Mesendoderm (in vitro differentiated cells): ENCODE results near the gene HSDL1.
A peak's percentile ranks its signal among the peaks of the same experiment; 100 is the strongest.

Experiments used
- DNase-seq: peaks from one replicate; pipeline ENCODE4 v3.0.0; 2013
- H2AK5ac ChIP-seq: 2 replicates; pipeline ENCODE4 v1.6.1; 2013; ENCODE audit warnings: low read length, inconsistent platforms
- H2BK120ac ChIP-seq: 2 replicates; pipeline ENCODE4 v1.6.1; 2013; ENCODE audit warnings: low read depth, mild to moderate bottlenecking, low read length, moderate library complexity, mixed read lengths
- H2BK15ac ChIP-seq: replicated peaks from 2 replicates; pipeline ENCODE4 v1.6.1; 2013; ENCODE audit warnings: low read depth, mild to moderate bottlenecking, moderate library complexity
- H2BK5ac ChIP-seq: 2 replicates; pipeline ENCODE4 v1.6.1; 2013; ENCODE audit warnings: low read length, inconsistent platforms
- H3K18ac ChIP-seq: 2 replicates; pipeline ENCODE4 v1.6.1; 2013; ENCODE audit warnings: mild to moderate bottlenecking, low read length, mixed read lengths
- H3K23ac ChIP-seq: one replicate; pipeline ENCODE4 v1.6.1; 2013; ENCODE audit warnings: low read length
- H3K27ac ChIP-seq: 2 replicates; pipeline ENCODE4 v1.5.1; 2013; ENCODE audit warnings: low read depth, mild to moderate bottlenecking, inconsistent platforms, low read length, moderate library complexity
- H3K27me3 ChIP-seq: 2 replicates; pipeline ENCODE4 v1.6.1; 2013; ENCODE audit warnings: low read length, control low read depth, mild to moderate bottlenecking, inconsistent platforms; ENCODE audit not compliant: insufficient read depth, poor library complexity
- H3K36me3 ChIP-seq: 2 replicates; pipeline ENCODE4 v1.6.1; 2013; ENCODE audit warnings: low read length, inconsistent platforms; ENCODE audit not compliant: control insufficient read depth, insufficient read depth
- H3K4ac ChIP-seq: one replicate; pipeline ENCODE4 v1.6.1; 2013; ENCODE audit warnings: low read depth, mild to moderate bottlenecking, low read length, moderate library complexity
- H3K4me1 ChIP-seq: 2 replicates; pipeline ENCODE4 v1.6.1; 2013; ENCODE audit warnings: low read depth, low read length, inconsistent platforms; ENCODE audit not compliant: control insufficient read depth
- H3K4me2 ChIP-seq: 2 replicates; pipeline ENCODE4 v1.6.1; 2013; ENCODE audit warnings: low read length
- H3K4me3 ChIP-seq: 2 replicates; pipeline ENCODE4 v1.5.1; 2013; ENCODE audit warnings: mild to moderate bottlenecking, low read length
- H3K56ac ChIP-seq: one replicate; pipeline ENCODE4 v1.6.1; 2013; ENCODE audit warnings: low read length
- H3K79me1 ChIP-seq: 2 replicates; pipeline ENCODE4 v1.6.1; 2013; ENCODE audit warnings: low read length, inconsistent platforms
- H3K79me2 ChIP-seq: 2 replicates; pipeline ENCODE4 v1.6.1; 2013; ENCODE audit warnings: mild to moderate bottlenecking, low read length; ENCODE audit not compliant: control insufficient read depth, insufficient read depth
- H3K9ac ChIP-seq: 2 replicates; pipeline ENCODE4 v1.6.1; 2013; ENCODE audit warnings: low read length, inconsistent platforms
- H4K5ac ChIP-seq: one replicate; pipeline ENCODE4 v1.6.1; 2013; ENCODE audit warnings: low read length
- H4K8ac ChIP-seq: one replicate; pipeline ENCODE4 v1.6.1; 2013; ENCODE audit warnings: low read depth, mild to moderate bottlenecking, control low read depth, low read length, moderate library complexity
- WGBS: extraction: QIAGEN DNeasy Blood & Tissue Kit; methylation state at CpG from one replicate; pipeline ENCODE4 v1.1.7; 2013; ENCODE audit warnings: low lambda C conversion rate, missing lambda C conversion rate; ENCODE audit not compliant: insufficient coverage; ENCODE audit errors: extremely low coverage; 5-methylcytosine and 5-hydroxymethylcytosine counted together

The HSDL1 gene

GRCh38 chr16:84150926-84151325 is 5.9 kb upstream of the HSDL1 start:
- no peak for DNase-seq
- no peak overlapping the region for H2AK5ac ChIP-seq
- H3K4me2 ChIP-seq: no peak overlapping the region
- H3K27ac ChIP-seq: no peak overlapping the region
- no peak overlapping the region for H3K23ac ChIP-seq
- H4K8ac ChIP-seq: no peak overlapping the region
- no peaks in the 10 kb centered on the region for H3K79me2 ChIP-seq
- H3K4ac ChIP-seq: no peak overlapping the region
- H2BK5ac ChIP-seq: no peak overlapping the region
- H3K4me3 ChIP-seq: no peak overlapping the region
- H4K5ac ChIP-seq: no peak overlapping the region
- no peaks in the 10 kb centered on the region for H3K4me1 ChIP-seq
- no peak overlapping the region for H3K56ac ChIP-seq
- no peaks in the 10 kb centered on the region for H3K27me3 ChIP-seq
- no peaks in the 10 kb centered on the region for H3K79me1 ChIP-seq
- no peak overlapping the region for H2BK15ac ChIP-seq
- no peaks in the 10 kb centered on the region for H3K36me3 ChIP-seq
- WGBS: no CpG with 5 or more reads among the region's 3 CpGs
- no peak overlapping the region for H3K9ac ChIP-seq
- H3K18ac ChIP-seq: no peak overlapping the region
- H2BK120ac ChIP-seq: no peak overlapping the region

DNA sequence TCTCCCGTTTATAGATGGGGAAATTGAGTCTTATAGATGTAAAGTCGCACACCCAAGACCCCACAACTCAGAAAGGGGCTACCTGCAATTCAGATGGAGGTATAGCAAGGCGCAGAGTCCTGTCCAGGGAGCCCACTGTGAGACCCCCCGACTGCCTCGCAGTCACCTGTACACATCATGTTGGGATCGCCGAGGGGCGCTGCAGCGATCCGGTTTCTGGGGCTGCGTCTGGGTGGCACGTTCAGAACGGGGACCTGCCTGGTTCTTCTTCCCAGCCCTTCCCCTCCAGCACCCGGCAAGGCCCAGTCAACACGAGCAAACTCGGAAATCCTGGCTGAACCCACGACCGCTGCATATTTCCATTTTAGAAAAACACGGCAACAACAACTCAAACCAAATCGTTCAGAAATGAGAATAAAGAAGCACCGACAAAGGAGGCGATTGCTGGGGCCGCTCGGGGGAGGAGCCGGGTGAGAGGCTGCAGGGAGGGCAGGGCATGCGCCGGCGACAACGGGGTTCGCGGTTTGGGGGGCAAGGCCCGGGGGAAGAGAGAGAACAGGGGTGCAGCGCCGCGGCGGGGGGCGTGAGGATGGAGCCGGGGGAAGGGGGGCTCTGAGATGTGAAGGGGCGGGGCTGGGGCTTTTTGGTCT is 643 bp downstream of the HSDL1 start:
- Histone ChIP-seq H3K23ac (peak overlapping the region; percentile 39), H3K4me3 (peak overlapping the region; percentile 89), H3K27ac (peak overlapping the region; percentile 38), H3K4ac (peak overlapping the region; percentile 58), H4K8ac (no peak overlapping the region), H2BK5ac (no peak overlapping the region), H2BK120ac (no peak overlapping the region), H3K4me2 (peak overlapping the region; percentile 98), H3K36me3 (no peaks in the 10 kb centered on the region), H2BK15ac (no peak overlapping the region), H3K4me1 (peaks cover 2% of the 10 kb centered on the region), H2AK5ac (no peak overlapping the region), H3K18ac (peak overlapping the region; percentile 71), H3K27me3 (no peaks in the 10 kb centered on the region), H3K56ac (peak overlapping the region; percentile 90), H3K79me1 (peaks cover 8% of the 10 kb centered on the region), H3K9ac (peak overlapping the region; percentile 89), H3K79me2 (peaks cover 7% of the 10 kb centered on the region), H4K5ac (no peak overlapping the region)
- no CpG with 5 or more reads among the region's 39 CpGs for WGBS
- DNase-seq: peak; percentile 34

DNA sequence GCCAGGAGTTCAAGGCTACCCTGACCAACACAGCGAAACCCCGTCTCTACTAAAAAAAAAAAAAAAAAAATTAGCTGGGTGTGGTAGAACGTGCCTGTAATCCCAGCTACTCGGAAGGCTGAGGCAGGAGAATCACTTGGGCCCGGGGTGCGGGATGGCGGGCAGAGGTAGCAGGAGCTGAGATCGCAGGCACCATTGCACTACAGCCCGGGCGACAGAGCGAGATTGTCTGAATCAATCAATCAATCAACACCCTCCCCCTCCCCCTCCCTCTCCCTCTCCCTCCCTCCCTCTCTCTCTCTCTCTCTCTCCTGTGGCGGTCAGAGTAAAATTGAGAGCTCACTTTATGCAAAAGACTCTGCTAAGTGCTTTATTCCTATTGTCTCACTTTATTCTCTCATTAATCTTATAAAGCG is 1.2 kb downstream of the HSDL1 start:
- H2AK5ac ChIP-seq: no peak overlapping the region
- H4K8ac ChIP-seq: no peak overlapping the region
- no peaks in the 10 kb centered on the region for H3K27me3 ChIP-seq
- no peak overlapping the region for H3K18ac ChIP-seq
- no peak overlapping the region for H2BK15ac ChIP-seq
- no peaks in the 10 kb centered on the region for H3K36me3 ChIP-seq
- H3K23ac ChIP-seq: no peak overlapping the region
- H3K27ac ChIP-seq: no peak overlapping the region
- H3K9ac ChIP-seq: peak overlapping the region; percentile 89
- DNase-seq: peak; percentile 47
- no peak overlapping the region for H2BK120ac ChIP-seq
- peak overlapping the region; percentile 89 for H3K4me3 ChIP-seq
- peaks cover 5% of the 10 kb centered on the region for H3K4me1 ChIP-seq
- no peak overlapping the region for H2BK5ac ChIP-seq
- H3K79me1 ChIP-seq: peaks cover 8% of the 10 kb centered on the region
- peak overlapping the region; percentile 90 for H3K56ac ChIP-seq
- no peak overlapping the region for H3K4ac ChIP-seq
- WGBS: no CpG with 5 or more reads among the region's 13 CpGs
- no peak overlapping the region for H4K5ac ChIP-seq
- peaks cover 7% of the 10 kb centered on the region for H3K79me2 ChIP-seq
- H3K4me2 ChIP-seq: peak overlapping the region; percentile 98

GRCh38 chr16:84143081-84143480 is 1.9 kb downstream of the HSDL1 start:
- Histone ChIP-seq H3K18ac (no peak overlapping the region), H4K5ac (no peak overlapping the region), H3K27me3 (no peaks in the 10 kb centered on the region), H4K8ac (no peak overlapping the region), H2BK15ac (no peak overlapping the region), H3K4me1 (peaks cover 9% of the 10 kb centered on the region), H3K56ac (no peak overlapping the region), H3K79me1 (peaks cover 8% of the 10 kb centered on the region), H3K4ac (no peak overlapping the region), H3K9ac (no peak overlapping the region), H3K36me3 (no peaks in the 10 kb centered on the region), H2AK5ac (no peak overlapping the region), H2BK120ac (no peak overlapping the region), H3K79me2 (peaks cover 7% of the 10 kb centered on the region), H3K27ac (no peak overlapping the region), H3K4me3 (no peak overlapping the region), H3K23ac (no peak overlapping the region), H2BK5ac (no peak overlapping the region), H3K4me2 (no peak overlapping the region)
- WGBS: no CpG with 5 or more reads among the region's 1 CpG
- DNase-seq: no peak

- Histone ChIP-seq H3K4ac (no peak overlapping the region), H3K79me1 (peaks cover 17% of the 10 kb centered on the region), H4K5ac (no peak overlapping the region), H3K27me3 (no peaks in the 10 kb centered on the region), H3K4me2 (no peak overlapping the region), H3K4me1 (peaks cover 14% of the 10 kb centered on the region), H3K36me3 (no peaks in the 10 kb centered on the region), H3K23ac (no peak overlapping the region), H2BK120ac (no peak overlapping the region), H4K8ac (no peak overlapping the region), H2AK5ac (no peak overlapping the region), H3K4me3 (no peak overlapping the region), H3K56ac (no peak overlapping the region), H3K18ac (no peak overlapping the region), H2BK5ac (no peak overlapping the region), H2BK15ac (no peak overlapping the region), H3K9ac (no peak overlapping the region), H3K79me2 (peaks cover 17% of the 10 kb centered on the region), H3K27ac (no peak overlapping the region)
- no CpG with 5 or more reads among the region's 13 CpGs for whole genome bisulfite sequencing
- DNase-seq: peak; percentile 77
Measured at GRCh38 chr16:84141143-84141670, 3.8 kb downstream of the HSDL1 start.
